Skeletal muscle satellite cell (primary cell): Measurements from ENCODE around the gene WDR4.
"Not testable (repeated sequence)": the region's sequence is repeated elsewhere in the genome, so short reads cannot be mapped to it uniquely, and the experiment has no call there.

ENCODE experiments used
- H3K27me3 ChIP-seq: 2 replicates; pipeline ENCODE4 v1.7.0; 2013; ENCODE audit warnings: low read length; ENCODE audit not compliant: control insufficient read depth, insufficient read depth
- H3K36me3 ChIP-seq: 2 replicates; pipeline ENCODE4 v1.7.0; 2013; ENCODE audit warnings: mild to moderate bottlenecking, control low read depth, low read length; ENCODE audit not compliant: insufficient read depth
- H3K4me1 ChIP-seq: 2 replicates; pipeline ENCODE4 v1.7.0; 2013; ENCODE audit warnings: low read length; ENCODE audit not compliant: control insufficient read depth, insufficient read depth
- H3K4me2 ChIP-seq: 2 replicates; pipeline ENCODE4 v1.7.0; 2013; ENCODE audit warnings: mild to moderate bottlenecking, low read length
- H3K4me3 ChIP-seq: 2 replicates; pipeline ENCODE4 v1.7.0; 2013; ENCODE audit warnings: low read length
- H3K9ac ChIP-seq: 2 replicates; pipeline ENCODE4 v1.7.0; 2013; ENCODE audit warnings: mild to moderate bottlenecking, low read depth, low read length, moderate library complexity
- H3K9me3 ChIP-seq: replicated peaks from 2 replicates; pipeline ENCODE4 v1.7.0; 2013; ENCODE audit warnings: mild to moderate bottlenecking, control low read depth, low read length

The WDR4 gene

GRCh38 chr21:42850463-42850862, 28.9 kb downstream of the WDR4 start:
- Histone ChIP-seq H3K4me1 (peaks cover 2% of the 10 kb centered on the region), H3K4me2 (no peak overlapping the region), H3K4me3 (no peak overlapping the region), H3K36me3 (peaks cover 66% of the 10 kb centered on the region), H3K9ac (no peak overlapping the region), H3K9me3 (no peaks in the 10 kb centered on the region), H3K27me3 (no peaks in the 10 kb centered on the region)

- Histone ChIP-seq H3K9me3 (no peaks in the 10 kb centered on the region), H3K9ac (no peak overlapping the region), H3K4me2 (no peak overlapping the region), H3K27me3 (no peaks in the 10 kb centered on the region), H3K4me3 (no peak overlapping the region), H3K36me3 (peaks cover 67% of the 10 kb centered on the region), H3K4me1 (peaks cover 7% of the 10 kb centered on the region)
These were observed 29.5 kb downstream of the WDR4 start for GRCh38 chr21:42849759-42850412.

- no peaks in the 10 kb centered on the region for H3K27me3 ChIP-seq
- no peak overlapping the region for H3K4me3 ChIP-seq
- H3K4me1 ChIP-seq, result peaks cover 11% of the 10 kb centered on the region
- peaks cover 66% of the 10 kb centered on the region for H3K36me3 ChIP-seq
- no peaks in the 10 kb centered on the region for H3K9me3 ChIP-seq
- H3K9ac ChIP-seq, result no peak overlapping the region
- H3K4me2 ChIP-seq, result no peak overlapping the region
These were observed 30.2 kb downstream of the WDR4 start for GRCh38 chr21:42848932-42849758.

GRCh38 chr21:42848144-42848931, 31.0 kb downstream of the WDR4 start:
- peaks cover 69% of the 10 kb centered on the region for H3K36me3 ChIP-seq
- H3K27me3 ChIP-seq, H3K4me2 ChIP-seq, H3K9me3 ChIP-seq, H3K9ac ChIP-seq, H3K4me3 ChIP-seq: not testable (repeated sequence)
- peaks cover 11% of the 10 kb centered on the region for H3K4me1 ChIP-seq

- Histone ChIP-seq H3K4me2 (no peak overlapping the region), H3K36me3 (peaks cover 69% of the 10 kb centered on the region), H3K9ac (no peak overlapping the region), H3K9me3 (no peaks in the 10 kb centered on the region), H3K4me3 (no peak overlapping the region), H3K27me3 (no peaks in the 10 kb centered on the region), H3K4me1 (peaks cover 11% of the 10 kb centered on the region)
These were observed 31.6 kb downstream of the WDR4 start for GRCh38 chr21:42847726-42848125.

GRCh38 chr21:42847051-42847707, 32.2 kb downstream of the WDR4 start:
- Histone ChIP-seq H3K9ac (no peak overlapping the region), H3K4me1 (peaks cover 11% of the 10 kb centered on the region), H3K36me3 (peaks cover 70% of the 10 kb centered on the region), H3K9me3 (no peaks in the 10 kb centered on the region), H3K27me3 (no peaks in the 10 kb centered on the region), H3K4me3 (no peak overlapping the region), H3K4me2 (no peak overlapping the region)

- H3K4me1 ChIP-seq, result peaks cover 11% of the 10 kb centered on the region
- no peak overlapping the region for H3K9ac ChIP-seq
- peaks cover 65% of the 10 kb centered on the region for H3K36me3 ChIP-seq
These were observed 33.1 kb downstream of the WDR4 start for GRCh38 chr21:42846221-42846620.

GRCh38 chr21:42845296-42845965, 33.9 kb downstream of the WDR4 start:
- Histone ChIP-seq H3K9ac (no peak overlapping the region), H3K4me3 (no peak overlapping the region), H3K27me3 (no peaks in the 10 kb centered on the region)

More at GRCh38 chr21:42846221-42846620, 33.1 kb downstream of the WDR4 start:
- no peaks in the 10 kb centered on the region for H3K27me3 ChIP-seq
- no peaks in the 10 kb centered on the region for H3K9me3 ChIP-seq
- no peak overlapping the region for H3K4me3 ChIP-seq
- H3K4me2 ChIP-seq, result no peak overlapping the region

GRCh38 chr21:42844411-42845113, 34.8 kb downstream of the WDR4 start:
- no peak overlapping the region for H3K4me3 ChIP-seq
- no peaks in the 10 kb centered on the region for H3K9me3 ChIP-seq
- H3K9ac ChIP-seq, result no peak overlapping the region
- H3K27me3 ChIP-seq, result no peaks in the 10 kb centered on the region
- H3K4me1 ChIP-seq, result peaks cover 11% of the 10 kb centered on the region
- no peak overlapping the region for H3K4me2 ChIP-seq
- peaks cover 65% of the 10 kb centered on the region for H3K36me3 ChIP-seq

More at GRCh38 chr21:42845296-42845965, 33.9 kb downstream of the WDR4 start:
- peaks cover 65% of the 10 kb centered on the region for H3K36me3 ChIP-seq
- peaks cover 11% of the 10 kb centered on the region for H3K4me1 ChIP-seq
- no peak overlapping the region for H3K4me2 ChIP-seq
- no peaks in the 10 kb centered on the region for H3K9me3 ChIP-seq

GRCh38 chr21:42843056-42843455, 36.3 kb downstream of the WDR4 start:
- H3K9ac ChIP-seq, result no peak overlapping the region

More at GRCh38 chr21:42843056-42843455, 36.3 kb downstream of the WDR4 start:
- Histone ChIP-seq H3K4me2 (no peak overlapping the region), H3K36me3 (peaks cover 64% of the 10 kb centered on the region), H3K27me3 (no peaks in the 10 kb centered on the region), H3K4me1 (peaks cover 11% of the 10 kb centered on the region), H3K9me3 (no peaks in the 10 kb centered on the region), H3K4me3 (no peak overlapping the region)
